T-helper 9 cell (primary cell): ENCODE data around the gene PLEKHM3.
"Not testable (repeated sequence)": the region's sequence is repeated elsewhere in the genome, so short reads cannot be mapped to it uniquely, and the experiment has no call there.

Experiments used
- DNase-seq: peaks from one replicate; pipeline ENCODE4 v3.0.0-alpha.2; 2020

The PLEKHM3 gene

DNA sequence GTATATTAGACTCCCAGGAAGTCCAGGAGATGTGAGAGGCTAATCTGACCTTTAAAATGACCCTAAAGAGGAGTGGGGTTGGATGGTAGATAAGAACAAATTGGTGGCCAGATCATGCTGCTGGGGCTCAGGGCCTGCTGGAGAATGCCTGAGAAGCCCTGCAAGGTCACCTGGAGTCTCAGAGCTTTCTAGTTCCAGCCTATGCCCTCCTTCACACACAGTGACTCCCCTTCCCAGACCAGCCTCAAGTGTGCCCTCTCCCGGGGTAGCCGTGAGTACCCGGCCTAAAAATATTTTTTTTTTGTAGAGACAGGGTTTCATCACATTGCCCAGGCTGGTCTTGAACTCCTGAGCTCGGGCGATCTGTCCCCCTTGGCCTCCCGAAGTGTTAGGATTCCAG is 211.4 kb downstream of the PLEKHM3 start:
- DNase-seq = no peak

DNA sequence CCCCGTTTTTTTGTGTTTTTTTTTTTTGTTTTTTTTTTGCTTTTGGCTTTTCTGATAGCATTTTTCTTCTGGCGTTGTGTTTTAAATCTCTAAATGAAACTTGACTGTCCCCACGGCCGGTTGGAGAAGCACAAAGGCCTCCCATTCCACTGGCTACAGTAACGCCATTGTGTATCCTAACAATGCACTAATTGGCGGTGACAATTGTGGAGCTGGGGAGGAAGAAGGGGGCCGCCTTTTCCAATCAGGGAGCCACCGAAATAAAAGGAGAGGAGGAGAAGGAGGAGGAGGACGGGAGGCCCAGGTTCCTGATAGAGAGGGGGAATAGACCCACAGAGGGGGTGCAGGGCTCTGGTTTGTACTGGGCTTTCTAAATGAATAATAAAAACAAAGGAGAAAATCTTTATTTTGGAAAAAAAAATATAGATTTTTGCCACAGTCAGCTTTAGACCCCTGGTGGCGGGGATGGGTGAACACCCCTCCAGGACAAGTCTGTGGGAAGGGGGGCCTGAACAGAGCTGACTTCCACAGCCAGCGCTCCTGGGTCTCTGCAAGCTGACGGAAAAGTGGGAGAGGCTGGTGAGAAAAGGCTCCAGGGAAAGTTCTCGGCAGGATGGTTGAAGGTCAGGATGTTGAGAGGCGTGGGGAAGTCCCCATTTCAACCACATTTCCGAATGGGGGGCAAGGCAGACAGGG is 212.0 kb downstream of the PLEKHM3 start:
- no peak for DNase-seq

DNA sequence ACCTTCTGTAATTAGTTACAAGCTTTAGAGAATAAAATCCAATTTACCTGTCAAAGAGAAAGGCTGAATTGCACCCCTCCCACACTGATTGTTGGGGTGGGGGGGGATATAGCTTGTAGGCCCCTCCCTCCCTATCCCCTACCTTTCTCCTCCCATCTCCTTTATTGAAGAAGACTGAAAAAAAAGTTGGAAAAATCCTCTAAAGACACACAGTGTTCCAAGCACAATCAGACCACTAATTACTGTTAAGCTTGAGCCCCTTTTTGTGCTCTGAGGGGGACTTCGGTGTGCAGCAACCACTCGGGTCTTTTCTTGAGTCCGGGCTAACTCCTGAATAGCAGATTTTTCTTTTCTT is 212.6 kb downstream of the PLEKHM3 start:
- no peak for DNase-seq

DNA sequence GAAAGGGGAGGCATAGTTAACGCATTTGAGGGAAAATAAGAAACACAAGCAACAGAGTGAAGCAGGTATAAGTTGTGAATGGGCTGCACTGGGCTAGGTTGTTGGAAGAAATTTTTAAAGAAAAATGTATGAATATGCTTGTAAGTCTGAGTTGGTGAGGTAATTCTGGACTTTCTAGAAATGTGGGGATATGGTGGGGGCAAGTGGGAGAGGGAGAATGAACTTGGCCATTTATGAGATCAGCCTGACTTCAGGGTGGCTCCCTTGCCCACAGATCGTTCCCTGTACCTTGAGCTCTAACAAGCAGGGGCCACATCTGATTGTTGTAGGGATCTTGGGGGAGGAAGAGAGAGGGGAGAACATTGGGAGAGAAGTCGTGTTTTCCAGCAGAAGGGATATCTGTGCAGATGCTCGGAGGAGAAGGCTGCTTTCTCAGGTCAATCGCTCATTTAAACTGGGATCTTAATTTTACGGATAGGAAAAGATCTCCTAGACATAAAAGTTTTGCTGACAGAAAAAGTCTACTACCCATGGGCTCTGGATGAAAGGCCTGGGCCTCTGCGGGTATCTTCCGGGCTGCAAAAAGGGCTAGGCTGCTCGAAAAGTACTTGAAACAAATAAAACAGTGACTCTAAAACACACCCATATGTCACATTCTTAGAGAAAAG is 213.1 kb downstream of the PLEKHM3 start:
- no peak for DNase-seq

DNA sequence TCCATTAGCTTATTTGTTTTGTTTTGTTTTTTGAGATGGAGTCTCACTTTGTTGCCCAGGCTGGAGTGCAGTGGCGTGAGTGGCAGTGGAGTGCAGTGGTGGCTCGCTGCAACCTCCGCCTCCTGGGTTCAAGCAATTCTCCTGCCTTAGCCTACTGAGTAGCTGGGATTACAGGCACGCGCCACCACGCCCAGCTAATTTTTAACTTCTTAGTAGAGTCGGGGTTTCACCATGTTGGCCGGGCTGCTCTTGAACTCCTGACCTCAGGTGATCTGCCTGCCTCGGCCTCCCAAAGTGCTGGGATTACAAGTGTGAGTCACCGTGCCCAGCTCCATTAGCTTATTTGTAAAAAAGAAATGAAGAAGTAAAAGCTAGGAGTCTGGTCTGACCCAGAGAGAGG is 213.7 kb downstream of the PLEKHM3 start:
- DNase-seq = not testable (repeated sequence)

DNA sequence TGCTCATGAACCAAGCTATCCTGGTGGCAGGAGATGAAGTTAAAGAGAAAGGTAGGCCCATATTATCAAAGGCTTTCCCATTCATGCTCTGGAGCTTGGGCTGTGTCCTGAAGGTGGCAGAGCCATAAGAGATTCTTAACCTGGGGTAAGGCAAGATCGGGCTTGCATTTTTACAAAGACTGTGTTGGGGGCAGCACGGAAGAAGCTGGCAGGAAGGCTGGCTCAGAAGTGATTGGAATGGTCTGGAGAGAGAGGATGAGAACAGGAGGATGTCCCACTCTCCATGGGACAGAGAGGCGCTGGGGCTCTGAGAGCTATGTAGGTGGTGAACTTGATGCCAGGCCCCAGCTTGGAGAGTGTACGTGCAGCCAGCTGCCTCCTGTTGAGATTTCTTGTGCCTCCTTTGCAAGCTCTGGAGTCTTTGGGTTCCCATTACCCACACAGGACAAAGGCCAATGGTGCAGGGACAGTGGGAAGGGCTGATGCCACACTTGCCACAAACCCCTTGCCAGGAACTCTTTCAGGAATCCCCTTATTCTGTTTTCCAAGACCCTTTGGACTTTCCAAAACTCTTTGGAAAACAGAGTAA is 215.0 kb downstream of the PLEKHM3 start:
- no peak for DNase-seq

DNA sequence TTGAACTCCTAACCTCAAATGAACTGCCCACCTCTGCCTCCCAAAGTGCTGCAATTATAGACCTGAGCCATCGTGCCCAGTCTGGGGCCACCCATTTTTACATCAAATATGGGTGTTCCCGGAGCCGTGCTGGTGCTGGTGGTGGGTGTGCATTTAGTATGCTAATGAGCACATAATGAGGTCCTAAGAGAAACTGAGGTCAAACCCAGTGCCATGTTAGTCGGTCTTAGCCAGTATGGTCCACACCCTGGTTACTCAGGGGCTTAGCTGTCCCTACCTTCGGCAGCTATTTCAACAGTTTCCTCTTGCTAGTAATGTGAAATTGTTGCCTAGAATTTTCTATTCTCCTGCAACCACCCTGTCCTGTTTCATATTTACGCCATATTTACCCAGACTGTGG is 217.2 kb downstream of the PLEKHM3 start:
- DNase-seq = no peak

DNA sequence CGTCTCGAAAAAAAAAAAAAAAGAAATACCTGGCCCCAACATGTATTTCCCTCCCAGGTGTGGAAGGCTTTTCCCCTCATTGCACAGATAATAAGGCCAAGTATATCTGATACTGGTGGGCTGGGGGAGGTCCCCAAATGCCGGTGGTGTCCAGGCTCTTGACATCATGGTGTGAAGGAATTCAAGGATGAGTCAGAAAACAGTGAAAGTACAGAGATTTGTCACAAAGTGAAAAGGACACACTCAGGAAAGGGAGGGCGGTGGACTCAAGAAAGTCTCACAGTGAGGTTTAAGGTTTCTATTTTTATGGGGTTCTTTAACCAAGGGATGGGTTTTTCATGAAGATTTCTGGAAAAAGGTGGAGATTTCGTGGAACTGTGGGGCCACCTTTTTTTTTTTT is 217.8 kb downstream of the PLEKHM3 start:
- DNase-seq = no peak

DNA sequence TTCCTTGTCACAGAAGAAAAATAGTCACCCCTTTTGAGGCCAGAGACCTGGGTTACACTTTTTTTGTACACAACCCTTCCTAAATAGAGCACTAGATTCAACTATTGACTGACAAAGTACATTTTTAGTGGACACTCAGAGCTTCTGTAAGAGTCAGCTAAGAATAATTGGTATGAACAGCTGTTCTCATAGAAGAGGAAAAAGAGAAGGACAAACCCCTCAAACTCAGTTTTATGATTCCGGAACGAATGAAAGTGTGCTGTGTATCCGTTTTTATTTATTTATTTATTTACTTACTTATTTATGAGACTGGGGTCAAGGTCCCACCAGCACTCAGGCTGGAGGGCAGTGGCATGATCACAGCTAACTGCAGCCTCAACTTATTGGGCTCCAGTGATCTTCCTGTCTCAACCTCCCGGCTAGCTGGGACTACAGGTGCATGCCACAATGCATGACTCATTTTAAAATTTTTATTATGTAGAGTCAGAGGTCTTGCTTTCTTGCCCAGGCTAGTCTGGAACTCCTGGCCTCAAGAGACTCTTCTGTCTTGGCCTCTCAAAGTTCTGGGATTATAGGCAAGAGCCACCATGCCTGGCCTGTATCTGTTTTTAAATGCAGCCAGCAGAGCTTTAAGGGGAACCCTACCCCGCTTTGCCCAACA is 219.6 kb downstream of the PLEKHM3 start:
- DNase-seq = no peak

DNA sequence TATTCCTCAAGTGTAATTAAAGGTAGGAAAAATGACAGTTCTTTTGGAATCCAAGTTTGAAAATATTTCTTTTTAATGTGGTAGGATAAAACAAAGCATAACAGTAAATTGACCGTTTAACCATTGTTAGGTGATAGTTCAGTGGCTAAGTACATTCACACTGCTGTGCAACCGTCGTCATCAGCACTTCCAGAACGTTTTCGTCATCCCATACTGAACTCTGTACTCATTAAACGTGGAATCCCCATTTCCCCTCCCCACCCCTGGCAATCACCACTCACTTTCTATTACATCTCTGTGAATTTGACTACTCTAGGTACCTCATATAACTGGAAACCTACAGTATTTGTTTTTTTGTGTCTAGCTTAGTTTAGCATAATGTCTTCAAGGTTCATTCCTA is 222.7 kb downstream of the PLEKHM3 start:
- no peak for DNase-seq

DNA sequence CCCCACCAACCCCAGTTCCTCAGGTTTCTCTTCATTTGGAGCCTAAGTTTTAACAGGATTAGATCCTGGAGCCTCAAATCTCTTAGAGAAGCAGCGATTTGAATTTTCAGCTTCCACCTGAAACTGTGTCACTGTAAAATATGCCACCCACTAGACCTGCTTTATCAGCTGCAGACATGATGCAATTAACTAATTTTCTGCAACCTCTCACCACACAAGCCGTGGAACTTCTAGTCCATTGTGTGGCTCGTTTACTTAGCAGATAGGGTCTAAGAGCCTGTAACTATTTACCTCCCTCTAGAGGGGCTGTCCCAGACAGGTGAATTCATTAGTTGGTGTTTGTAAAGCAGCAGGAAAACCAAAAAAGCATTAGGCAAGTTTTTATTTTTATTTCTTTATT is 224.1 kb downstream of the PLEKHM3 start:
- DNase-seq = no peak

DNA sequence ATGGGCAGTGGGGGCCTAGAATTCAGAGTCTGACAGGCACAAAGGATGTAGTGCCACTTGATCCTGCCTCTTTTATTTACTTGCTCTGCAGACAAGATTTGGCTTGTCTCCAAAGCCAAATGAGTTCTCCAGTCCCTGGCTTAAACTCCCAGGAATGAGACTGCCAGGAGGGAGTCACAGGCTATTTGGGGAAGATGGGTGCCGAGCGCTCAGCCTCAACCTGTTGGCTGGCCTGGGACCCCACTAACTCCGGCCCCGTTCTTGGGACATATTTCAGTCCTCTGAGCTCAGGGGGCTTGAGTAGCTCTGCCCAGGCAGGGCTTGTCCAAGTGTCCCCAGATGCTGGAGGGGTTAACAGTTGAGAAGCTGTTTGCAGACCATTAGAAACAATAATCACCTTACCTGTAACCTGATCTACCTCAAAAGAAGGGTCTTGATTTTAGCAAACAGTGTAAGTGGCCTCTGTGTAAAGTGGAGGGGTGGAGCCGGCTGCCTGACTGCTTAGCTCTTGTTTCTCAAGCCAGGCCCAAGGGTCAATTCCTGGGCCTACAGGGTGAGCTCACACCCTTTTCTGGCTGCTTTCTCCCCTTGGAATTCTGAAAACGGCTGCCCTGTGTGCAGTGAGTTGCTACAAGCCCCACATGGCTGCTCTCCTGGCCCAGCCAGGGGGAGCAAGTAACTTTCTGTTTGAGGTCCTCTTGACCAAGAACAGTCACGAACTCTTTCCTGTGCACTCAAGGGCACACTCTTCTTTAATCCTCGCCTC is 228.6 kb downstream of the PLEKHM3 start:
- DNase-seq = no peak

DNA sequence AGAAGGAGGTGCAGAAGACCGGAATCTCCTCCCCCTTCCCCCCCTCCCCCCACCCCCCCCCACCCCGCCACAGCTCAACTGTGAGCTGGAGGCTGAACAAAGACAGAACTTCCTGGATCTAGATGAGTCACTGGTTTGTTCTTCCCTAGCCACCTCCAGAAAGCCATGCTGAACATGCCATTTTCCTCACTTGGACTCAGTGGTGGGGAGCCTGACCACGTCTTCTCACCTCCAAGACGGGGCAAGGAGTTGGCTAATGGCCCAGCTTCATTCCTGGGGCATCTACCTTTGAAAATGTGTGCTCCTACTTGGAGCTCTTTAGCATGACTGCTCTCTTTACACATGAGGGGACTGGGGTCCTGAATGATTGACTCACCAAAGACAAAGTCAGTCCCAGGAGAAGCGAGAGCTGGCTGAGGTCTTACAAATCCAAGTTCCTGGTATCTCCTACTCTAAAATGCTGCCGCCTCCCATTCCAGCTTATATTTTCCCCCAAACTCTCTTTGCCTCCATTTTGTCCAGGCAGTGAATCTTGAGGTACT is 233.0 kb downstream of the PLEKHM3 start:
- no peak for DNase-seq

DNA sequence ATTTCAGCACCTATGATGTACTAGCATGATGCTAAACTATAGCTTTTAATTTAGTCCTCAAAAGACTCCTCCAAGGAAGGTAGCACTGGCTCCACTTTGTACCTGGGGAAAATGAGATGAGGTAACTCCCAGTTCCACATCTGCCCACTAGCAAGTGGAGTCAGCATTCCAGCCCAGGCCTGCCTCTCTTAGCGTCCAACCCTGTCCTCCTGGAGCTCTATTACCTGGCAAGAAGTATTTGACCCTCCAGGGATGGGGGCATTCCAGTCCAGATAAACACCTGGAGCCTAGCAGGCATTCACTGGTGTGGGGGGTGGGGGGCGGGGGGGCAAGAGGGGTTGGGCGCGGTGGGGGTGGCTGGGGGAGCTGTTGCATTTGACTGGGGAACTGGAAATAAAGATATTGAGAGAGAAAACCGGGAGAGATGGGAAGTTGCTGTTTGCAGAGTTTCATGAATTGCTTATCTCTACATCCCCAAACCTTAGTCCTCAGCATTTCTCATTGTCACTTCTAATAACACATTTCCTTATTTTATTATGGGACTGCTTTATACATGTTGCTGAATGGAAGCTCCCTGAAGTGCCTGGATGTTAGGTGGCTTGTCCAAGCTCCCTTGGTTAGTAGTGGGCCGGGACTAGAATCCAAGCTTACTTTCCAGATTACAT is 233.6 kb downstream of the PLEKHM3 start:
- DNase-seq = no peak

DNA sequence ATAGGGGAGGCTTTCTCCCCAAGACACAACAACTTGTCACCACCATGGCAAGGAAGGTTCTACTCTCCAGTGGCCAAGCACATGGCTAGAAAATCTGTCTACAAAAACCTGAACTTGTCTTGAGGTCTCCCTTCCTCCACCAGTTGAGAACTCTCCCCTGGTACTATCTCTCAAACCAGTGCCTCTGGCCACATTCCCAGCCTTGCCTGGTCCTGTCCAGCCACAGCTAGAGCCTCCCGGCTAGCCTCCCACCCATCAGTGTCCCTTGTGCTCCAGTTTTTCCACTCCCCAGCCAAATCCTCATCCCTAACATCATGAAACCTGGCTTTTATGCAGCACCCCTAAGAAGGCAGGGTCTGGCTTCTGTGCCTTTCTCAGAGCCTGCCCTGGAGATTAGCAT is 234.4 kb downstream of the PLEKHM3 start:
- no peak for DNase-seq

DNA sequence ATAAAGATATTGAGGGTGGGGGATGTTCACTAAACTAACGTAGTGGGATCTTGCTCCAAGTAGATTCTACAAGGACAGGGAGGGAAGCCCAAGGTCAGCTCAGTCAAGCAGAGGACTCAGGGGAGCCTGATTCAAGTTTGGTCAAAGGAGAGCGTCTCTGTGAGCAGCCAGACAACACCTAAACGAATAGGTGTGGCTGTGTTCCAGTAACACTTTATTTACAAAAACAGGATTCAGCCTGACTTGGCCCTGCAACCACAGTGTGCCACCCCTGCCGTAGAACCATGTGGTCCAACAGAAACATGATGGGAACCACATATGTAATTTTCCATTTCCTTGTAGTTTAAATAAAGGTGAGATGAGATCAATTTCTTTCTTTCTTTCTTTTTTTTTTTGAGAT is 237.5 kb downstream of the PLEKHM3 start:
- DNase-seq = no peak

DNA sequence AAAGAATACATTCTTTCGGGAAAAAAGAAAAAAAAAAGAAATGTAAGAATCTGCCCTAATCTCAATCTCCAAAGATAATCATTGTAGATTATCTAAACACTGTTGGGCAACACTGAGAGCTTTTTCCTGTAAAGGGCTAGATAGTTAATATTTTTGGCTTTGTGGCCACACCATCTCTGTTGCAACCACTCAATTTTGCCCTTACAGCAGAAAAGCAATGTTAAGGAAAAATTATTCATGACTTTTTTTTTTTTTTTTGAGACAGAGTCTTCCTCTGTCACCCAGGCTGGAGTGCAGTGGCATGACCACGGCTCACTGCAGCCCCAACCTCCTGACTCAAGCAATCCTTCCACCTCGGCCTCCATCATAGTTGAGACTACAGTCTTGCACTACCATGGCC is 238.3 kb downstream of the PLEKHM3 start:
- no peak for DNase-seq

DNA sequence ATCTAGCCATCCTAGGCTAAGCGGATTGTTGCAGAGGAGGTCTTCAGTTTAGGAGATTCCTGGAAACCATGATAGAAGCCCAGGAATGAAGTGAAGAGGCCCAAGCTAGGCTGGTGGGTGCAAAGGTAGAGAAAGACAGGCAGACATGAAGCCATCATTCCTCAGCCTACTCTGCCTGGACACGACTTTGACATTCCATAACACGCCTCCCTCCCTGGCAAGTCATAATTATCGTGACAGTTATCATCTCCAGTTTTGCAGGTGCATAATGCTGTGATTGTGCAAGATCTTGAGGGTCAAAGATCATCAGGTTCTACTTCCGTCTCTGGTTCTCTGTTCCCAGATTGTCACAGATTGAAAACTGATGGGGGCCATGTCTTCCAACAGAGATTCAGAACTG is 240.4 kb downstream of the PLEKHM3 start:
- no peak for DNase-seq

DNA sequence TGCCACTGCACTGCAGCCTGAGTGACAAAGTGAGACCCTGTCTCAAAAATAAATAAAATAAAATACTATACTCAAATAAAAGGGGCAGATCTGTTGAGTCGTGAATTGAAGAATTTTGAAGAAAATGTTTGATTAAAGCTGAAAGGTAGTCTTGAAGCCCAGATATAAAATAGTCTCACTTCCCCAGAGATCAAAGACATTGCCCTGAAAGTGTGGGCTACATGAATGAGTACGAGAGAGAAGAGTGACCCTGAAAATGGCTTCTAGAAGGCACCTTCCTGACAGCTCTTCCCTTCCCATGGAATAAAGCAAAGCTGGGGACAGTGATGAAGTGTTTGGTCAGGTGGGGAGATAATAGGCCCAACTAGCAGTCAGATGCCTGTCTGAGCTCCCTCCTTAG is 241.8 kb downstream of the PLEKHM3 start:
- DNase-seq = no peak

DNA sequence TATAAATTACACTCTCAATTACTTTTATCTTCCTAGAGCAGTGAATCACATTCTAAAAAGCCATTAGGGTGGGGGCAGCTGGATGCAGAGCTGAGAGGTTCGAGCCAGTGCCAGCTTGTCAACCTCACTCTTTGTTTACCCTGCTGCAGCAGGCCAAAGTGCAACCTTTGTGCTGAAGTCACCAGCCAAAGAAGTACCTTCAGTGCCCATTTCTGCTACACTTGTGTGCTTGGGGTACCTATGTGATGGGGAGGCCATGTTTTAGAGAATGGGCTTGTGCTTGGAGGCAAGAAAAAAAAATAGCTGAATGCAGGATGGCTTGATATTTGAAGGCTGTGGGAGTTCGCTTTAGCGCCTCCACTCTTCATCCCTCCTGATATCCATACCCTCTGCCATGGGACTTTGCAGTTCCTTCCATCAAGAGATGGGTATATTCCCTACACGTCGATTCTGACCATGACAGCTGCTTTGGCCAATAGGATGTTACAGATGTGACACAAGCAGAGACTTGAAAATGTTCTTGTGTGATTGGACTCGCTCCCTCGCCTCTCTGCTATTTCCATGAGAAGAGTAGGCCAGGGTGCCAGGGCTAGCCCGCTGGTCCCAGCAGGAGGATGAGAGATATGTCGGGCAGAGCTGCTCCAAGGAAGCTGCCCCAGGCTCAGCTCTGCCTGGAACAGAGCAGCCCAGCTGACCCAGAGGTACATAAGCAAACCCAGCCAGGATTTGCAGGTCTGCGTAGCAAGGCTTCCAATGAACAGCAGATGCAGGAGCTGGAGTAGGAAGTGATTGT is 242.9 kb downstream of the PLEKHM3 start:
- no peak for DNase-seq

DNA sequence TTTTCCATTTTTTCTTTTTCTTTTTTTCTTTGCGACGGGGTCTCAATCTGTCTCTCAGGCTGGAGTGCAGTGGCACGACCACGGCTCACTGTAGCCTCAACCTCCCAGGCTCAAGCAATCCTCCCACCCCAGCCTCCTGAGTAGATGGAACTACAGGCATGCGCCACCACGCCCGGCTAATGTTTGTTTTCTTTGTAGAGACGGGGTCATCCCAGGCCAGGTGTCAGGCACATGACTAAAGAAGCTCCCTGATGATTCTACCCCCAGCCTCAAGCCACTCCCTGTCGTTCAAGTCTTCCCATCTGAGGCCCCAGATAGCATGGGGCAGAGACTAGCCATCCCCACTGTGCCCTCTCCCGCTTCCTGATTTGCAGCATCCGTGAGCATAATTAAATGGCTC is 245.8 kb downstream of the PLEKHM3 start:
- no peak for DNase-seq
